B cell (primary cell): ENCODE results near the gene OR6N2.

ENCODE experiments used
- CTCF ChIP-seq: fragments of 200-600 bp; IDR thresholded peaks from one replicate; pipeline ENCODE4 v1.8.0; 2022; ENCODE audit warnings: antibody characterized with exemption, mild to moderate bottlenecking
- EZH2 ChIP-seq: IDR thresholded peaks from 2 replicates; pipeline ENCODE4 v1.6.1; 2012; ENCODE audit warnings: borderline replicate concordance, low read depth, mild to moderate bottlenecking, moderate library complexity, low read length; ENCODE audit not compliant: insufficient read depth, poor library complexity, severe bottlenecking

DNA sequence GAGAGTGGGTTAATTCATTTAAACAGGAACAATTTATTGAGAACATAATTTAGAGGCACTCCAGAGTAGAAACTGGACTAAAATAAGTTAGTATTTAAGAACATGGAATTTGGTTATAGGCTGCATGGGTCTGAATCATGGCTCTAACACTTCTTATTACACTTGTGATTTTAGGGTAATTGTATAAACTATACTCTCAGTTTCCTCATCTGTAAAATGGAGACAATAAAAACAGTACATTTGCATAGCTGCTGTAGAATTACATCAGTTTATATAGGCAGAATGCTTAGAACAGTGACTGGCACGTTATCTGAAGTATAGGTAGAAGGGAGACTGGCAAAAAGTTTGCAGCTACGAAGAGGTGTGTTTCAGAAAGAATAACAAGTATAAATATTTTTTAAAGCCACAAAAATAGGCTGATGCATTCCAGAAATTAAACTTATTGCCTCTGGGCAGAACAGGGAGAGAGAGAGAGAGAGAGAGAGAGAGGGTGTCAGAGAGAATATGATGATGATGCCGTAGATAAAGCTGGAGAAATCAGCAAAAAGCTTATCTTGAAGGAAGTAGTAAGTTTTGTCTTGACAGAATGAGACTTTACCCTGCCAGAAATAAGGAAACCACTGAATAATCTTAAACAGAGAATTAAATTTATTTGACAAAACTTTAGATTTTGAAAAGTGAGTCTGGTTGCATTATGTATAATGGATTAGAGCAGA is 52.3 kb downstream of the OR6N2 start:
- TF ChIP-seq CTCF = no peak
- TF ChIP-seq EZH2 = no peak
